AML-193 (cell line): Measurements from ENCODE around the gene SUSD3.

ENCODE experiments used
- DNase-seq, 2 experiments: peaks; one replicate each; lab custom pipeline; 2025; lab: John Stamatoyannopoulos, UW

The SUSD3 gene

GRCh38 chr9:93076101-93076791, 17.7 kb downstream of the SUSD3 start:
- DNase-seq, result no peak

- no peak for DNase-seq
Measured at GRCh38 chr9:93076792-93077128, 18.3 kb downstream of the SUSD3 start.

GRCh38 chr9:93077367-93077766, 18.9 kb downstream of the SUSD3 start:
- no peak for DNase-seq

- no peak for DNase-seq
Measured at GRCh38 chr9:93077811-93078210, 19.3 kb downstream of the SUSD3 start.

- no peak for DNase-seq
Measured at GRCh38 chr9:93079371-93079770, 20.9 kb downstream of the SUSD3 start.

GRCh38 chr9:93080406-93080805, 21.9 kb downstream of the SUSD3 start:
- DNase-seq, result no peak

- DNase-seq, result no peak
Measured at GRCh38 chr9:93081081-93081529, 22.6 kb downstream of the SUSD3 start.

- DNase-seq, result no peak
Measured at GRCh38 chr9:93081931-93082330, 23.4 kb downstream of the SUSD3 start.

GRCh38 chr9:93082841-93083411, 24.4 kb downstream of the SUSD3 start:
- DNase-seq, result no peak

GRCh38 chr9:93083592-93084470, 25.3 kb downstream of the SUSD3 start:
- DNase-seq, result no peak

GRCh38 chr9:93084471-93084881, 26.0 kb downstream of the SUSD3 start:
- DNase-seq, result no peak

GRCh38 chr9:93085676-93086075, 27.2 kb downstream of the SUSD3 start:
- DNase-seq, result no peak

GRCh38 chr9:93086447-93087224, 28.1 kb downstream of the SUSD3 start:
- no peak for DNase-seq

GRCh38 chr9:93087971-93088655, 29.6 kb downstream of the SUSD3 start:
- no peak for DNase-seq

- DNase-seq, result no peak
Measured at GRCh38 chr9:93088656-93089015, 30.1 kb downstream of the SUSD3 start.

- no peak for DNase-seq
Measured at GRCh38 chr9:93089024-93089423, 30.5 kb downstream of the SUSD3 start.

- DNase-seq, result no peak
Measured at GRCh38 chr9:93089481-93089991, 31.0 kb downstream of the SUSD3 start.

- no peak for DNase-seq
Measured at GRCh38 chr9:93090091-93090655, 31.7 kb downstream of the SUSD3 start.

- DNase-seq, result no peak
Measured at GRCh38 chr9:93091056-93091452, 32.6 kb downstream of the SUSD3 start.

GRCh38 chr9:93091453-93092081, 33.1 kb downstream of the SUSD3 start:
- DNase-seq, result no peak
